ENCODE measurements around the gene UQCRQ.

Gene UQCRQ

DNA sequence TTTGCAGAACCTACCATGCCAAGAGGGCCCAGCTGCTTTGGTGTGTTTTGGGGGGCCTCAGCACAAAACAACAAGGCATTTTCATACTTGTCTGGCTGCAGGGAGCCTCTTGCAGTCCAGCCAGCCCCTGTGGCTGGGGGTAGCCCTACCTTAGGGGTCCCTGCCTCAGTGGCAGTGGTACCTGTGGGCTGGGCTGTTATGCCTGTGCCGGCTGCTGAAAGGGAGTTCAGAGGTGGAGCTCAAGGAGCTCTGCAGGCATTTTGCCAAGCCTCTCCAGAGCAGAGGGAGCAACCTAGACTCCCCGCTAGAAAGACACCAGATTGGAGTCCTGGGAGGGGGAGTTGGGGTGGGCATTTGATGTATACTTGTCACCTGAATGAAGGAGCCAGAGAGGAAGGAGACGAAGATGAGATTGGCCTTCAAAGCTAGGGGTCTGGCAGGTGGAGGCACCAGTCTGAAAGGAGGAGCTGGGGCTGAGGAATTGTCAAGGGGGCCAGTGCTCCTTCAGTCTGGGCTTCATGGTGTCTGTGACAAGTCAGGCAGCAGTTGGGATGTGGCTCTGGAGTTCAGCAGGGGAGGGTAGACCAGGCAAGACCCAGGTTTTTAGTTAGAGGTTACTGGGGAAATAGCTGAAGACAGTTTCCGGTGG, 37.5 kb upstream of the UQCRQ start:
- Mint-ChIP-seq H3K4me1 (peaks cover 11% of the 10 kb centered on the region), H3K27me3 (peaks cover 35% of the 10 kb centered on the region), H3K36me3 (no peaks in the 10 kb centered on the region), H3K27ac (no peak overlapping the region), H3K9me3 (no peaks in the 10 kb centered on the region), H3K4me3 (peak overlapping the region; percentile 93)

DNA sequence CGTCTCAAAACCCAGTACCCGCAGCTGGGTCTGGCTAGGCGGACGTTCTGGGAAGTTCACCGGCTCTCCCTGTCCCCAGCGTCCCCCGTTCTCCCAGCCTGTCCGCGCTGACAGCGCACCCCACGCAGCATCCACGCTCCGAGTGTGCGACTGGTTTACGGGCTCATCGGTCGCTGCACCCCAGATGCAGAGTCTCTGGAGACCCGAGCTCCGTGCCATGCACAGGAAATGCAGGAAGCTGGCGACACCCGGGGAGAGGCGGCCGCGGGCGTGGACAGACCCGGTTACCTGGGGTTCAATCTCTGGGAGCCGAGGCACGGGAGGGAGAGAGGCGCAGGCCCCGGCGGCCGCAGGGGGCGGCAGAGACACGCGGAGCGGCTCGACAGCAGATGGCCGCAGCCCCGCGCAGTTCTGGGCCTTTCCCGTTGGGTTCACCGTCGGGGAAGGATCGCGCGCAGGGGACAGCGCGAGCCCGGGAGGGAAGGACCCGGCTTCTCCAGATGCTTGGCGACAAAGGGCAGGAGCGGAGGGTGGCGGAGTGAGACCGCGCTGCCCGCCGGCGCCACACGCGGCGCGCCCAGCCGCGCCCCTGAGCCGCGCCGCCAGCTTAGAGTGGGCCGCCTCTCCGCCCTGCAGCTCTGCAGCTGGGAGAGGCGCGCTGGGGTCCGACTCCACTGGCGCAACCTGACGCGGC, 36.6 kb upstream of the UQCRQ start:
- H3K4me3 Mint-ChIP-seq: peak overlapping the region; percentile 93
- peaks cover 11% of the 10 kb centered on the region for H3K4me1 Mint-ChIP-seq
- H3K36me3 Mint-ChIP-seq: no peaks in the 10 kb centered on the region
- H3K27me3 Mint-ChIP-seq: peaks cover 34% of the 10 kb centered on the region
- H3K9me3 Mint-ChIP-seq: no peaks in the 10 kb centered on the region
- no peak overlapping the region for H3K27ac Mint-ChIP-seq

DNA sequence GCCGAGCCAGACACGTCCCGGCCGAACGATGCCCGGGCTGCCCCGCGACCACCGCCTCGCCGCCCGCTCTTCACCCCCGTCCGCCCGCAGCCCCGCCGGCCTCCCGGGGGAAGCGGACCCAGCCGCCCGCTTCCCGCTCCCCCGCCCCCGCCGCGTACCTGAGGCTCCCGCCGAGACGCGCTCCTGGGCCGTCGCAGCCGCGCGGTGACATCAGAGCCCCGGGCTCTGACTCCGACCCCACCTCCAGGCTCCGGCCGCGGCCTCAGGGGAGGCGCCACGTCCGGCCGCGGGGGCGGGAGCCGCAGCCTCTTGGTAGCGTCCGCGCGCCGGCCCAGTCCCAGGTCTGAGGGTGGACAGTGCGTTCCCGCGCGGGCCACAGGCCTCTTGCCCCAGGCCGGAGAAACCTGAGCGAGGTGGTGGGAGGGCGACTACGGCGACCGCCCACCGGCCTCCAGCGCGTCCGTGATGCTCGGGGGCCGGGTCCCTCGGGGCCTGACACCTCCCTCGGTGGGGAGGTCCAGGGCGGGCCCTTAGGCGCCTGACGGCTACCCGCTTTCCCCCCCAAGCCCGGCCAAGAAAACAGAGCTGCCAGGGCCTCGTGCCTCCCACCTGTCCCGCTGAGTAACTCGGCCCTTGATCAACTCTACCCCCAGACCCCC, 35.9 kb upstream of the UQCRQ start, which contains the start of gene SHROOM1:
TSS of gene SHROOM1 (minus strand) at position 212 of the 659 bp plus-strand sequence. CDS start 4,507 bp downstream, outside the sequence.
- peaks cover 11% of the 10 kb centered on the region for H3K4me1 Mint-ChIP-seq
- peaks cover 34% of the 10 kb centered on the region for H3K27me3 Mint-ChIP-seq
- H3K9me3 Mint-ChIP-seq: no peaks in the 10 kb centered on the region
- H3K36me3 Mint-ChIP-seq: no peaks in the 10 kb centered on the region
- H3K4me3 Mint-ChIP-seq: peak within 1 kb of the TSS; percentile 93
- no peak within 1 kb of the TSS for H3K27ac Mint-ChIP-seq

DNA sequence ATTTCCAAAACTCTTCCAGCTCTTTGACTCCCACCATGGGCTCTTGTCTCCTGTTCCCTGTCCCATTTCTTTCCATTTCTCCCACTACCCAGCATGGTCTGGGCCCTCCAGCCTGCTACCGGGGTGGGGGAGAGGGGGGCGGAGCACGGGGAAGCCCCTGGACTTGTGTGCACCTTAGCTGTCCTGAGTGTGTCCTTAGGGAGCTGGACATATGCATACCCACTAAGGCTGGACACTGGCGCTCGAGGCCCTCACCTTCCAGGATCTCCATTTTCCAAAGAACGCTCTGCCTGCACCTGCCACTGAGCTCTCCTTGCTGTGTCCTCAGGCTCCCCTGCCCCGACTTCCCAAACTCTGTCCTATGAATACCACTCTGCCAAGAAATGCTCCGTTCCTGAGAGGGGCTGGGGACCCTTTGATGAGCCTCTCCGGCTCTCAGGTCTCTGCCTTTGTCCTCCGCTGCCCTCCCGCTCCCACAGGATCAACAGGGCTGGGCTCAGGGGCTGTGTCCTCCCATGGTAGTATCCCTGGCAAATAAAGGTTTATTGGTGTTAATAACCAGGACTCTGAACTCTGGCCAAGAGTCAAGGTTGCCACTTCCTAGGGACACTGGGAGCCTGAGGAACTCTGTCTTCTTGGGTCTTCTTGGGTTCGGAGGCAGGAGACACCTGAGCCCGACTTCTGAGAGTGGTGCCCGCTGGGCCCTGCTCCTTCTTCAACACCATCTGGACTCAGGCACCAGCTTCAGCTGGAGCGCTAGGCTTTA, 35.2 kb upstream of the UQCRQ start:
- H3K4me1 Mint-ChIP-seq: peaks cover 11% of the 10 kb centered on the region
- no peaks in the 10 kb centered on the region for H3K36me3 Mint-ChIP-seq
- H3K4me3 Mint-ChIP-seq: peak overlapping the region; percentile 79
- H3K9me3 Mint-ChIP-seq: no peaks in the 10 kb centered on the region
- no peak overlapping the region for H3K27ac Mint-ChIP-seq
- peaks cover 34% of the 10 kb centered on the region for H3K27me3 Mint-ChIP-seq

DNA sequence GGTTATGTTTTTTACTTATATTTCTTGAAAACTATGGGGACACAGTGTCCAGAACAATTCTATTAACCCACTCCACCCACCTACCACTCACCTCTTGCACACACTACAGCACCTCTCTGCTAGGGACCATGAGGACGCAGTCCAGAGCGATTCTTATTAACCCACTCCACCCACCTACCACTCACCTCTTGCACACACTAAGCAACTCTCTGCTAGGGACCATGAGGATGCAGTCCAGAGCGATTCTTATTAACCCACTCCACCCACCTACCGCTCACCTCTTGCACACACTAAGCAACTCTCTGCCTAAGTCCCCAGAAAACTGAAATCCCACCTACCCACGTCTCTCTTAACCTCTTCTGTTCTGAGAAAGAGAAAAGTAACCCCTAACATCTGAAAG, 33.8 kb upstream of the UQCRQ start:
- H3K4me3 Mint-ChIP-seq: peak overlapping the region; percentile 28
- peaks cover 11% of the 10 kb centered on the region for H3K4me1 Mint-ChIP-seq
- H3K9me3 Mint-ChIP-seq: no peaks in the 10 kb centered on the region
- H3K36me3 Mint-ChIP-seq: no peaks in the 10 kb centered on the region
- H3K27ac Mint-ChIP-seq: peak overlapping the region; percentile 27
- peaks cover 22% of the 10 kb centered on the region for H3K27me3 Mint-ChIP-seq

DNA sequence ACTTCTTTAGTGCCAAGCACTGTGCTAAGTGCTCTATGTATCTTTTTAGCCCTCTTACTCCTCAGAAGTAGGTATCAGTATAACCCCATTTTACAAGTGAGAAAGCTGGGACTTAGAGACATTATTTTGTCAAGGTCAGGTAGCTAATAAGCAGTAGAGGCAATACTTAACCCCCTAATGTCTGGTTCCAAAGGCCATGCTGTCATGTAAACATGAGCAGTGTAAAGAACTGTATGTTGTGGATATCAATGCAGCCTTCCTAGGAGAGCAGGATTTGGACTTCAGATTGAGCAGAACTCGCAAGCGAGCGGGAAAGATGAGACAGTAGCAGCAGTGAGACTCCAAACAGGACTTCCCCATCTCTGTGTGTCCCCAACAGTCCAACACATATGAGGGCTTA, 32.4 kb upstream of the UQCRQ start:
- no peak overlapping the region for H3K27ac Mint-ChIP-seq
- no peak overlapping the region for H3K4me3 Mint-ChIP-seq
- H3K9me3 Mint-ChIP-seq: no peaks in the 10 kb centered on the region
- no peaks in the 10 kb centered on the region for H3K36me3 Mint-ChIP-seq
- peaks cover 10% of the 10 kb centered on the region for H3K4me1 Mint-ChIP-seq
- H3K27me3 Mint-ChIP-seq: peaks cover 18% of the 10 kb centered on the region

DNA sequence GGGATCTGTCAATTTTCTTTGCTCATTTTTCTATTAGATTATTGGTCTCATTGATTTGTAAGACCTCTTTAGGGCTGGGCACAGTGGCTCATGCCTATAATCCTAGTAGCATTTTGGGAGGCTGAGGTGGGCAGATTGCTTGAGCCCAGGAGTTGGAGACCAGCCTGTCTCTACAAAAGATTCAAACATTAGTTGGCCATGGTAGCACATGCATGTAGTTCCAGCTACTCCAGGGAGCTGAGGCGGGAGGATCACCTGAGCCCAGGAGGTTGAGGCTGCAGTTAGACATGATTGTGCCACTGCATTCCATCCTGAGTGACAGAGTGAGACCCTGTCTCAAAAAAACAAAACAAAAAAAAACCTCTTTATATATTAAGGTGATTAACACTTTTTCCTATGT, 29.6 kb upstream of the UQCRQ start:
- Mint-ChIP-seq H3K4me3 (no peak overlapping the region), H3K9me3 (no peaks in the 10 kb centered on the region), H3K36me3 (no peaks in the 10 kb centered on the region), H3K4me1 (no peaks in the 10 kb centered on the region), H3K27me3 (peaks cover 8% of the 10 kb centered on the region), H3K27ac (no peak overlapping the region)

DNA sequence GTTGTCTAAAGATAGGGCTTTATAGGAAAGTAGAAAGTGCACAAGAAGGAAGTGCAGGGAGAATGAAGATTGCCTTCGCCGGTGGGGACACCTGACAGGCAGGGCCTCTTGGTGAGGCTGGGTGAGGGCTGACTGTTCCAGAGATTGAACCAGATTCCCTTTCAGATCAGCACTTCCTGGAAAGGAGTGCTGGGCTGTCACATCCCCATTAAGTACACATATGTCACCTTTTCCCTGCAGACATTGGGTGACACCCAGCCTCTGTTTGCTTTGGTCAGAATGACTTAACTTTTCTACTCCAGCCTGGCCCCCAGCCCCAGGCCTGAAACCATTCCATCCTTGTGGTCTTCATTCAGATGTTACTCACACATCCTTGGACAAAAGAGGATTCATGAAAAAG, 28.6 kb upstream of the UQCRQ start:
- no peaks in the 10 kb centered on the region for H3K36me3 Mint-ChIP-seq

DNA sequence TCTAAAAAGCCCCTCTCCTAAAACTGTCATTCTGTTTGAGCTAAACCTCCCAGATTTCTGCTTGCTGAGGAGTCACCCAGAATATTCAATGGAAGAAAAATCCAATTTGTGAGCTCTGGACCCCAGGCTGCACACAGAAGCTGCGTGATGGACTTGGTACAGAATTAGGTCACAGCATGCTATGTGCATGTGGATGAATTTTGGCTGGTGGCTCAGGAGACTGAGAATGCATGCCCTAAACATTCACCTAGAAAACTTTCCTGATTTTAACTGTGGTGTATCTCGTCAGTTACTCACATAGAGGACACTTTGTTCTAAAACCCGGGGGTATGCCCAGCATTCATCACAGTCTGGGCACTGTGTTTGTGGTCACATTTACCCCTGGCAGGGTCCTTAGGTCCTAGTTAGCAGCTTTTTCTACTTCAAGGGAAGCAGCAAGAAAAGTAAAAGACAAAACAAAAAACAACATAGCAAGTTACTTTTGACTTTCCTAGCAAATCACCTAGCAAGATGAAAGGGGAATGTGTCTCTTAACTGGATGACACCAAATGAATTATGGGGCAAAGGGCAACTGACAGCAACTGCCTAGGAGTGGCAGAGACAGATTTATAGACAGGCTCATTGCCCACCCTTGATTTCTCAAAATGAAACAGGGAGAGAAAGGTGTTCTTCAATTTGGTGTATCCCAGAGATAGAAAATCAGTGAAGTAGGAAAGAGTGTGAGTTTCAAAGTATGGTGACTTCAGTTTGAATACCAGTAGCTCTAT, 27.7 kb upstream of the UQCRQ start:
- H3K27ac Mint-ChIP-seq: no peak overlapping the region
- no peaks in the 10 kb centered on the region for H3K36me3 Mint-ChIP-seq
- H3K9me3 Mint-ChIP-seq: no peaks in the 10 kb centered on the region
- H3K4me3 Mint-ChIP-seq: no peak overlapping the region
- no peaks in the 10 kb centered on the region for H3K4me1 Mint-ChIP-seq
- peaks cover 4% of the 10 kb centered on the region for H3K27me3 Mint-ChIP-seq

More for the DNA sequence above, 28.6 kb upstream of the UQCRQ start:
- no peak overlapping the region for H3K4me3 Mint-ChIP-seq
- H3K27ac Mint-ChIP-seq: no peak overlapping the region
- no peaks in the 10 kb centered on the region for H3K4me1 Mint-ChIP-seq
- peaks cover 7% of the 10 kb centered on the region for H3K27me3 Mint-ChIP-seq
- H3K9me3 Mint-ChIP-seq: no peaks in the 10 kb centered on the region

DNA sequence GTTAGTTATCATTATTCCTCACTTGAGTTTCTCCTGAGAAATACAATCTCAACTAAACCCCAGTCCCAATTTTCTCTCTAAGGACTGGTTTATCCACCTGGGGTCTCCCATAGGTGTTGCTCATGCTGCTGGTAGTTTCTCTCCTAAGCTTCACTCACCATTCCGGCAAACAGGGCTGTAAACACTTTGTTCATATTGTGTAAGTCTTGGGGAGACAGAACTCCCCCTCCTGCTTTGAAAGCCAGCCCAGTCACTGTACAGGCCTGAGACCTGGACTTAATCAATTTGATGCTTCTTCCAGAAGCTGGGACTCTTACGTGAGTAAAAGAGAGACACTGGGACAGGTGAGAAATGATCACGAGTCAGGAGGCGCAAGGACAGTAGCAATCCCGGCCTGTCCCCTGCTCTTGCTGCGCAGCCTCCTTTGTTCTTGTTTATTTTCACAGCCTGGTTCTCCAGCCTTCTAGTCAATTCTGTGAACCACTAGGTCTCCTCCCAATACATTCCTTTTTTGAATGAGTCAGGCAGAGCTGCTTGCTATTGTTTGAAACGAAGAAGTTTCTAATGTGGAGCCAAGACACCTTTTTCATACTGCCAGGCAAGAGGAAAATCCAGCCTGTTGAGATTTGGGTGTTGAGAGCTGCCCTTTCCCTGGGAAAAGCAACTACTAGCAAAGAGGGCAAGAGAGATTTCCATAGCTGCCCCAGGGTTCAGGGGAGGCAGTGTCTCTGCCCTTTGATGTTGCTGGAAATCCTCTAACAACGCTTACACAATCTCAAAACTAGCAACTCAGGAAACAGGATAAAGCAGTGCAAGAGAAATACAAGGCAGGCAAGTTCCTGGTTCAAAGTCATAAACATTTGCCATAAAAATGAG, 26.8 kb upstream of the UQCRQ start:
- H3K36me3 Mint-ChIP-seq: no peaks in the 10 kb centered on the region
- no peaks in the 10 kb centered on the region for H3K9me3 Mint-ChIP-seq
- no peaks in the 10 kb centered on the region for H3K27me3 Mint-ChIP-seq
- no peaks in the 10 kb centered on the region for H3K4me1 Mint-ChIP-seq
- H3K4me3 Mint-ChIP-seq: no peak overlapping the region
- H3K27ac Mint-ChIP-seq: no peak overlapping the region

DNA sequence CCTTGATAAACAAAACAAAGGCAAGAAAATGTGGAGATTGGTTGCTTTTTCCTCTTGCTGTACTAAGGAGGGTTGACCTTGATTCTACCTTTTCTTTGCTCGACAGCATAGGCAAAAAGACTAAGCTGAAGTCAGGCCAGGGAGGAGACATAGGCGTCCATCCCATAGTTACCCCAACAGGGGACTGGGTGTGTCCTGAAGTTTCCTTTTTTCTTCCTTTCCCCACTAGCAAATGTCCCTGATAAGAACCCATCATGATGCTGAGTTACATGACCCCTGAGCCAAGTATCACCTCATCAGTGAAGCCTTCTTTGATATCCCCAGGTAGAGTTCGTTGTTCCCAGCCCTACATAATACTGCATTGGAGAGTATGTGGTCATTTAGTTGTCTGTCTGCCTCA, 26.1 kb upstream of the UQCRQ start:
- H3K27me3 Mint-ChIP-seq: no peaks in the 10 kb centered on the region

DNA sequence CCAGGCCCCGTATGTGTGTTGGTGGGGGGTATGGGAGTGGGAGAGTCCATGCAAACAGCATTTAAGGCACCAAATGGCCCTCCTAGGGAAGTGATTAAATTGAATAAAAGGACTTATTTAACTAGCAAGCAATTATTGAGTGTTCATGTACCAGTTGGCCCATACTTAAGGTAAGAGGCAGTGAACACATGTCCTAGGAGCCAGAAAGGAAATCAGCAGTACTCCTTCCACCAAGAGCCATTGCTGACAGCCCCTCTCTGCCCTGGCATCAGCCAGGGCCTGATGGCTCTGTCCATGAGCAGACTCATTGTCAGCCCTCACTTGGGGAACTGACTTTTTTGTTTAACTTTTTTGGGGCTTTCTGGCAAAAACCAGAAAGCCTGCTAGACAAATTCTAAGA, 25.5 kb upstream of the UQCRQ start:
- H3K4me1 Mint-ChIP-seq: no peaks in the 10 kb centered on the region
- no peaks in the 10 kb centered on the region for H3K9me3 Mint-ChIP-seq
- no peaks in the 10 kb centered on the region for H3K36me3 Mint-ChIP-seq
- H3K27ac Mint-ChIP-seq: no peak overlapping the region
- H3K27me3 Mint-ChIP-seq: no peaks in the 10 kb centered on the region
- no peak overlapping the region for H3K4me3 Mint-ChIP-seq

More for the DNA sequence above, 26.1 kb upstream of the UQCRQ start:
- Mint-ChIP-seq H3K9me3 (no peaks in the 10 kb centered on the region), H3K4me3 (no peak overlapping the region), H3K27ac (no peak overlapping the region), H3K36me3 (no peaks in the 10 kb centered on the region), H3K4me1 (no peaks in the 10 kb centered on the region)

DNA sequence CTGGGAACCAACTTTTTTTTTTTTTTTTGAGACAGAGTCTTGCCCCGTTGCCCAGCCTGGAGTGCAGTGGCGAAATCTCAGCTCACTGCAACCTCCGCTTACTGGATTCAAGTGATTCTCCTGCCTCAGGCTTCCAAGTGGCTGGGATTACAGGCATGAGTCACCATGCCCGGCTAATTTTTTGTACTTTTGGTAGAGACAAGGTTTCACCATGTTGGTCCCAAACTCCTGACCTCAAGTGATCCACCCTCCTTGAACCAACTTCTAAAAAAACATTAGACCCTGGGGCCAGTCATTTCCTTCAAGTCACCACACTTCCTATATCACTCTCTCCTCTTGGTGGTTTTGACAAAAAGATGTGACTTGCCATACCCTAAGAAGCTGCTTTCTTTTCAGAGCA, 25.1 kb upstream of the UQCRQ start:
- Mint-ChIP-seq H3K27me3 (no peaks in the 10 kb centered on the region), H3K36me3 (no peaks in the 10 kb centered on the region), H3K4me3 (no peak overlapping the region), H3K9me3 (no peaks in the 10 kb centered on the region), H3K4me1 (no peaks in the 10 kb centered on the region), H3K27ac (no peak overlapping the region)

DNA sequence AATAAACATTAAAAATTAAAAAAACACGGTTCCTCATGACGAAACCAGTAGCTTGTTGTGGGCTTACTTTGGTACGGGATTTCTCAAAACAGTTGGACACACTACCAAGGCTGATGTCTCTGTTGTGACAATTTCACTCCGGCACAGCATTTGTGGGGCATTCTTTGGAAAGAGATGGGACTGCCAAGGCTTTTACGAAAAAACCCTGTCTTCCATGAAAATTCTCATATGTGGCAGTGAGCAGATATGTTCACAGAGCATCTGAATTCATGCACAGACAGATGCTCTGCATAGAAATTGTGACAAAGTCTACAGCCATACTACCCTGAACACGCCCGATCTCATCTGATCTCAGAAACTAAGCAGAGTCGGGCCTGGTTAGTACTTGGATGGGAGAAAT, 18.2 kb upstream of the UQCRQ start:
- H3K4me1 Mint-ChIP-seq: no peaks in the 10 kb centered on the region
- no peaks in the 10 kb centered on the region for H3K36me3 Mint-ChIP-seq
- no peak overlapping the region for H3K27ac Mint-ChIP-seq
- no peaks in the 10 kb centered on the region for H3K9me3 Mint-ChIP-seq
- no peaks in the 10 kb centered on the region for H3K27me3 Mint-ChIP-seq
- H3K4me3 Mint-ChIP-seq: no peak overlapping the region

All from activated naive CD4-positive, alpha-beta T cell treated with anti-CD3 and anti-CD28 coated beads, Interleukin-2, amount 50 U/mL, for 24 hours (primary cell).